ENCODE measurements around the gene LAMA1.

LAMA1 gene

DNA sequence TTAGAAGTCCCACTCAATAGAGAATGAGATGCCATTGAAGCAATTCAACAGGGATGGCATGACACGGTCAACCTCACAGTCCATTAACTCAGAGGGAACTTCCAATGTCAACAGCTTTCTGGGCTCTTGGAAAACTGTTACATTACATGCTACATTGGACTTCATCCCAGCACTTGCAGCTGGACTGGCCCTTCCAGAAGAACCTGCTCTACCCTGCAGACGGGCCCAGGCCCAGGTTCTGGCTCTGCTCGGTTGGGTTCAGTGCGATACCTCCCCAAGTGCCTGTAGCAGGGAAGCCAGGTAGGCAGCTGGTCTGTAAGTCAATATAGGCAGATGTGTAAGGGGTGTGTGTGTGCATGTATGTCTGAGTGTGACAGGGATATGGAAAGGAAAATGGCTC is 12.9 kb downstream of the LAMA1 start:
- no peak for DNase-seq

DNA sequence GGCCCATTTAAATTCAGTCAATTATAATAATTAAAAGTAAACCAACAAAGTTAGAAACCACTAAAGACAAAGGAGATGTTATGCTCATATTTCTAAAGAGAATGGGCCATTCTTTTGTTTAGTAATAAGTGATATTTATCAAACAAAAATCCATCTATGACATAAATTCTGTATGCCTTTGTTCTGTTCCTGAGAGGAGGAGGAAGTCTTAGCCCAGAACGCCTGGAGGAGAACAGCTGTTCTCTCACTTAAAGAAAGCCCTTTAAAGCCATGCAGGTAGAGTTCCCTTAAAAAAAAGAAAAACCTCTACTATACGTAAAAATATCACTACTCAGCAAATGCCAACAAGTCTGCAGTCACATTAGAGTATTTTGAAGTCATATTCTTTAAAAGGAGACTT is 15.5 kb downstream of the LAMA1 start:
- DNase-seq = no peak

- no peak for DNase-seq
Observed at GRCh38 chr18:7096838-7097237, 20.8 kb downstream of the LAMA1 start.

DNA sequence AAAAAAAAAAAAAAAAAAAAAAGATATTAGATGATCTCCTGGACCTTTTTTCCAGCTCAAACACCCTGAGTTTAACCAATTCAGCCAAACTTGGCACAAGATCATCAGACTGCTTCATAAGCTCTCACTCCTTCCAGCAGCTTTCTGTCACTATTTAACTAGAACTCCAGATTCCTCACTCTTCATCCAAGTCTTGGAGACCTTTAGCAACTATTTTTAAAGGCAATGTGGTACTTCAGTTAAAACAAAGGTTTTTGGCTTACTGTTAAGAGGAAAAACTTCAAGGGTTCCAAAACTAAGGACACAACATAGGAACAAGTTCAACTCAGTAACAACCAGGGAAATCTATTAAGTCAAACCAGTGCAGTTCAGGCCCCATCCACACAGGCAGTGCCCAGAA is 23.2 kb downstream of the LAMA1 start:
- DNase-seq = no peak

DNA sequence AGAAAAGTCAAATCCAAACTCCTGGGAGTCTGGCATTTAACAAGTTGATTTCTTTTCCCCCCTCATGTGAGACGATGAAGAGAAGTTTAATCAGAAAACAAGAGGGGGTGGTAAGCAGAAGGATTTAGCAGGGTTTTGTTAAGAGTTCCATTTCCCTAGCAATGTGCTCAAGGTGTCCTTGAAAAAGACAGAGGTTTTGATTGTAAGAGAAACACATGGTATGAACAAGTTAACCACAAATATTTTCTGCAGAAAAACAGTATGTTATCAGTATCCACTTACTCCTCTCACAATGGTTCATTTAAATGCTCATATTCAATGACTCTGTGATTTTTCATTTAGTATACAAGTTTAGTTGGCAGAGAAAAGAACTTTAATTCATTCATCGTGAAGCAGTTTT is 26.8 kb downstream of the LAMA1 start:
- DNase-seq = no peak

DNA sequence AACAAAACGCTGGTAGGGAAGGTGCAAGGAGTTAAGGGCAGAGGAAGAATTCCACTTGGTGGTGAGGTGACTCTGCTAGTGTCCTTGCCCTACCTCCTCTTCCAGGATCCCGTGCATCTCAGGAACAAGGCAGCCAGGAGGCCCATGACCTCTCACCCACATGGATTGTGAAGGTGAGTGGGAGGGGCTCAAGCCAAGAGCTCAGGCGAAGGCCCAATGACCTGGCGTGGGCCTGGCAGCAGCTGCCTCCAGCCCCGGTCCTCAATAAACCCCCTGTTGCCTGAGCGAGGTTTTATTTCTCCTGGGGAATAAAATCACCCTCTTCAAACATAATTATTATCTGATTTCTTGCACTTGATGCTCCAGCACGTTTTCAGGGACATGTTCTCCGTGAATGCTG is 28.2 kb downstream of the LAMA1 start:
- DNase-seq = no peak

GRCh38 chr18:7084080-7085065 is 33.2 kb downstream of the LAMA1 start:
- no peak for DNase-seq

DNA sequence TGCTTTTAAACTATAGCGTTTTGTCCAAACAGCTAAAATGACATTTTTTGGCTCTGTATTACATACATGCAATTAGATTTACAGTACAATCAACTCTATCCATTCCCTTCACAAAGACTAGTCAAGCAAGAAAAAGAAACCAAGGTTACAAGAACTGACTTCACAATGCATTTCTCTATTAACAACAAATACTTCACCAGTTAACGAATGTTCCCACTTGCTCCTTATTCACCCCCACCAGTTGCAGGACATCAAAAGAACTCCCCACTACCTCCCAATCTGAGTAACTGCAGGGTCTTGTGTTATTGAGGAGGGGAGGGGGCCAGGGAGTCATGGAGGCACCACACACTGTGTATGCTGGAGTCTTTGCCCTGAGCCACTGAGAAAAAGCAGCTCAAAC is 34.9 kb downstream of the LAMA1 start:
- DNase-seq = no peak

DNA sequence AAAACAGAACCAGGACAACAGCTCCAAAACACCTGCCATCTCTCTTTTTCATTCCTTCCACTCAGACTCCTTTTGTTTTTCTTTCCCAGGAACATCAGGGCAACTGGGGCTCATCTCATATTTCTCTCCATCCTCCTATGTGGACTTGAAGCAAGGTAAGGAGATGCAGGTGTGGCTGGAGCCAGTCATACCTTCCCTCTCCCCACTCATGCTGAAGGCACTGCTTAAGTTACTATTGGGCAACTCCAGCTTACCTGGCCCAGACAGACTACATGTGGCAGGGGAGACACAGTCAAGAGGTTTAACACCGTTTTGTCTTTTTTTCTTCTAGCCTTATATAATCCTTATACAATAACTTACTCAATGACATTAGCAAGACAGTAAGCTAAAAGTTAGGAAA is 38.4 kb downstream of the LAMA1 start:
- no peak for DNase-seq

- DNase-seq = no peak
Observed at GRCh38 chr18:7072593-7072992, 45.0 kb downstream of the LAMA1 start.

- no peak for DNase-seq
Observed at GRCh38 chr18:7071600-7071999, 46.0 kb downstream of the LAMA1 start.

- no peak for DNase-seq
Observed at GRCh38 chr18:7070466-7070865, 47.1 kb downstream of the LAMA1 start.

- no peak for DNase-seq
Observed at GRCh38 chr18:7068871-7069590, 48.6 kb downstream of the LAMA1 start.

GRCh38 chr18:7066965-7067555 is 50.5 kb downstream of the LAMA1 start:
- no peak for DNase-seq

GRCh38 chr18:7065736-7066135 is 51.9 kb downstream of the LAMA1 start:
- no peak for DNase-seq

GRCh38 chr18:7064346-7064745 is 53.3 kb downstream of the LAMA1 start:
- no peak for DNase-seq

DNA sequence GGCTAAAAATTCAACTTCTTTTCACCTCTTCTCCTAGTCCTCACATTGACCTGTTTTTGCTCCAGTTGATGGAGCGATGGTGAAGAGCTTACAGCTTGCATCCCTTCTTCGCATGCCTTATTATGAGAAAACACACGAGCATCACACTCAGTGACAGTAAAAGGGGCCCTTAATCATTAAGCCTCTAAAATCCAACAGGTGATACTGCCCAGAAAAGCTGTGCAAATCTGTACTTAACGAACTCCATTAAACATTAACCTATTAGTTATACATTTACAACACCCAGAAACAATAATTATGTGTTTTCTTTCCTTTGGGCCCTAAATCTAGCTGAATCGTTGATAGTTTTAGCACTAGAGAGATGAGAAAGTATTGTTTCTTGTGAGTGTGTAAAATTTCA is 54.8 kb downstream of the LAMA1 start:
- no peak for DNase-seq

DNA sequence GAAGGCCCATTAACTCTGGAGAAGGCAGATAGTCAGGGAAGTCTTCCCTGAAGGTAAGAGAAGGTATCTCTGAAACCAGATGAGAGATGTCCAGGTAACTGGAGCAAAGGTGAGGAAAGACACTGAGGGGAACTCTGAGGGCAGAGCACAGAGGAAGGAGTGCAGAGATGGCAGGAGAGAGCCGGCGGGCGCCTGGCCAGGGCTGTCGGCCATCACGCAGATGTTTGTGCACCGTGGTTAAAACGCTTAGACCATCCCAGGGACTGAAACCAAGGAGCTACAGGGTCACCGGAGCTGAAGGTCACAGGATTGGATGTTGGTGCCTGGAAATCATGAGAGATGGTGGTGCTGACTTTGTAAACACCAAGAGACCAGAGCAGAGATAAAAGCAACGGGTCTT is 55.4 kb downstream of the LAMA1 start:
- no peak for DNase-seq

- DNase-seq = no peak
Observed at GRCh38 chr18:7059276-7059675, 58.3 kb downstream of the LAMA1 start.

DNA sequence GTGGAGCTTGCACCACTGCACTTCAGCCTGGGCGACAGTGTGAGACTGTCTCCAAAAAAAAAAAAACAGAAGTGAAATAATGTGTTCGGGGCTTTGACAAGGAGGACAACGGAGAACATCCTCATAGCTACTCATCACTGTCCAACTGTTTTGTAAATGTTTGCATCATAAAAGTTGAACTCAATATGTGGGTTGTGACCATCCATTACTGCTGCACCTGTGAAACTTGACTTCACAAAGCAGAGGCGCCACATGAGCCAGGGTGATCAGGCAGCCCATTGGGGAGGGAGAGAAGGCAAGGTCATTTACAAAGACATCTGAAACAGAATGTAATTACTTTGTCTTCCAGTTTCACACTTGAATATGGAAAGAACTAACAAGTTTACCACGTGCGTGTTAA is 61.6 kb downstream of the LAMA1 start:
- DNase-seq = no peak

DNA sequence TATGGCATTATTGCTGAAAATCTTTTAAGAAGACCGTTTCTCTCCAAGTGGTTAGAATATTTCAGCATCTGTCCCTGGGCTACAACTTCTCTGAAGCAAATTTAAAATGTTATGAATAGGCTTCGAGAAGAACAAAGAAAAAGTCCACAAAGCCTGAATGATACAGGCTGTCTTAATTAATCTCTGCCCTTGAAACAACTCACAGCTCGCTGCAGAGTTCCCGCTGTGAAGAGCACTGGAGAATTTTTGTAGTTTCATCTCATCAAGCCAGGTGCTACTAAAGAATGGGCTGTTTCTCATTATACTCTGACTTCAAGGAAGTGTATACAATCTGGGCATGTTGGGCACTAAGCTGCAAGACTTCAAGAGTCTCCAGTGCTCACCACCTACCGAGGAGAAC is 67.6 kb downstream of the LAMA1 start:
- DNase-seq = no peak

DNA sequence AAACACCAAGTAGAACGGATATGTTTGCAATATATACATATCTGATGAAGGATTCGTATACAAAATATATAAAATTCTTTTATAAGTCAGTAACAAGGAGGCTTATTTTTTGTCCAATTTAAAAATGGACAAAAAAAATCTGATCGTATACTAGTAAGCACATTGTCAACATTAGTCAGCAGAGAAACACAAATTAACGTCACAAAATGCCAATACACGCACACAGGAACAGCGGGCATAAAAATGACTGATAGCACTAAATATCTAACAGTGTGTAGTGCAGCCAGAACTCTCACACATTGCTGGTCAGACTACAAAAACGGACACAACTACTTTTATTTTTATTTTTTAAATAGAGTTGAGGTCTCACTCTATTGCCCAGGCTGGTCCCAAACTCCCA is 69.5 kb downstream of the LAMA1 start:
- no peak for DNase-seq

GRCh38 chr18:7047336-7047735 is 70.3 kb downstream of the LAMA1 start:
- no peak for DNase-seq

- no peak for DNase-seq
Observed at GRCh38 chr18:7038330-7038851, 79.2 kb downstream of the LAMA1 start.

All from CD4-positive, alpha-beta T cell treated with Interleukin-12 subunit alpha and Interleukin-12 subunit beta, for 1 hour (primary cell).